ENCODE data around the gene WWTR1.

The WWTR1 gene

GRCh38 chr3:149657321-149657925 lies 402 bp downstream of the WWTR1 start:
- peak; percentile 97 for DNase-seq

GRCh38 chr3:149655826-149656574 lies 1.8 kb downstream of the WWTR1 start:
- no peak for DNase-seq

GRCh38 chr3:149654188-149654601 lies 3.6 kb downstream of the WWTR1 start:
- no peak for DNase-seq

- no peak for DNase-seq
These were observed 4.3 kb downstream of the WWTR1 start for GRCh38 chr3:149653564-149653963.

GRCh38 chr3:149653136-149653535 lies 4.7 kb downstream of the WWTR1 start:
- DNase-seq = no peak

GRCh38 chr3:149650828-149651227 lies 7.0 kb downstream of the WWTR1 start:
- no peak for DNase-seq

GRCh38 chr3:149648525-149648924 lies 9.3 kb downstream of the WWTR1 start:
- DNase-seq = no peak

- no peak for DNase-seq
These were observed 10.0 kb downstream of the WWTR1 start for GRCh38 chr3:149647812-149648211.

- no peak for DNase-seq
These were observed 10.5 kb downstream of the WWTR1 start for GRCh38 chr3:149647285-149647684.

GRCh38 chr3:149646181-149646766 lies 11.6 kb downstream of the WWTR1 start:
- DNase-seq = no peak

GRCh38 chr3:149643963-149644362 lies 13.9 kb downstream of the WWTR1 start:
- no peak for DNase-seq

GRCh38 chr3:149643482-149643798 lies 14.4 kb downstream of the WWTR1 start:
- DNase-seq = no peak

GRCh38 chr3:149640976-149641728 lies 16.7 kb downstream of the WWTR1 start:
- DNase-seq = no peak

- no peak for DNase-seq
These were observed 18.7 kb downstream of the WWTR1 start for GRCh38 chr3:149639093-149639486.

- DNase-seq = peak; percentile 32
These were observed 19.4 kb downstream of the WWTR1 start for GRCh38 chr3:149638228-149639092.

- DNase-seq = no peak
These were observed 22.4 kb downstream of the WWTR1 start for GRCh38 chr3:149635396-149635795.

- DNase-seq = no peak
These were observed 23.3 kb downstream of the WWTR1 start for GRCh38 chr3:149634573-149634972.

GRCh38 chr3:149634072-149634471 lies 23.8 kb downstream of the WWTR1 start:
- no peak for DNase-seq

- no peak for DNase-seq
These were observed 25.6 kb downstream of the WWTR1 start for GRCh38 chr3:149632225-149632624.

GRCh38 chr3:149630806-149631205 lies 27.0 kb downstream of the WWTR1 start:
- no peak for DNase-seq

GRCh38 chr3:149628957-149629670 lies 28.7 kb downstream of the WWTR1 start:
- no peak for DNase-seq

GRCh38 chr3:149626671-149627070 lies 31.2 kb downstream of the WWTR1 start:
- DNase-seq = no peak

Data from right kidney (tissue), 1 donor.